ENCODE results near the gene C19orf81. TPM values are rescaled to one million over a fixed set of nuclear protein-coding genes. Genes with fewer than 3 reads are reported as not detected.

Gene C19orf81
- total and polyA plus RNA-seq, 2 donors (not counting 3 experiments of a cell fraction or from before 2014, with no cell fraction given): 0.79 to 2.5 TPM

DNA sequence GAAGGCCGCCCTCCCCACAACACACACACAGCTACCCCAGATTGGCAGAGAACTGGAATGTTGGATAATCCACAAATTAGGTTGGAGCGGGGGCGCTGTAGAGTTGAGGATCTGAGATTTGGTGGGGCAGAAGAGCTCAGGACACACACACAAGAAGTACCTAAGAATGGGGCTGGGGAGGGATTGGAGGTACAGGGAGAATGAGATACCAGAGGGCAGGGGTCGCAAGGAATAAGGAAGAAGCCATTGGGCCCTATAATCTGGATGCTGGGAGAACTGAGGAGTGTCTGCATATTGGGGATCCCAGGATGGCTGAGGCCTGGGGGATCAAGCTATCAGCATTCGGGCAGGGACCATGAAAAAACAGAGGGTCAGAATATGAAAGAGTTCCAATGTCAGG is 21.1 kb upstream of the C19orf81 start:
- no peaks in the 10 kb centered on the region for H3K79me2 ChIP-seq (ENCODE audit: control insufficient read depth, insufficient read depth, low read length)
- H3K9ac ChIP-seq (replicated peaks; ENCODE audit: extremely low read depth, insufficient read depth, low read length): no peak overlapping the region
- H3K4me1 ChIP-seq (ENCODE audit: control insufficient read depth, extremely low read depth, insufficient read depth, low read length): no peaks in the 10 kb centered on the region
- no peak overlapping the region for H3K4me2 ChIP-seq (ENCODE audit: insufficient read depth, low read length)
- ChIA-PET CTCF (no interaction called here), POLR2A (no interaction called here)
- intact Hi-C loops (cut with micrococcal nuclease): no loop called here
- no peaks in the 10 kb centered on the region for H3K27me3 ChIP-seq (ENCODE audit: control insufficient read depth in 2 of 2, insufficient read depth in 2 of 2, low read length in 2 of 2)
- H3K9me3 ChIP-seq (replicated peaks; ENCODE audit: control insufficient read depth, insufficient read depth, low read length): no peaks in the 10 kb centered on the region
- no peaks in the 10 kb centered on the region for H3K9me1 ChIP-seq (replicated peaks; ENCODE audit: control insufficient read depth, extremely low read depth, insufficient read depth, low read length)
- H3K36me3 ChIP-seq (ENCODE audit: control insufficient read depth in 2 of 2, extremely low read depth in 1 of 2, insufficient read depth in 2 of 2, low read length in 2 of 2): no peaks in the 10 kb centered on the region
- no TSS peak for BruUV-seq (replicated peaks)
- DNase-seq (ENCODE audit: low read depth, low spot score) (no peak), FAIRE-seq (no peak)
- no peak overlapping the region for H3K27ac ChIP-seq (ENCODE audit: insufficient read depth, low read depth, low read length)
- H4K20me1 ChIP-seq (replicated peaks; ENCODE audit: control insufficient read depth, extremely low read depth, insufficient read depth, low read length): no peaks in the 10 kb centered on the region
- dilution Hi-C loops (cut with MboI; ENCODE audit: extremely low pct_ligation_motif_present, low sequenced_read_pairs): no loop called here
- no peak overlapping the region for H2AFZ ChIP-seq (ENCODE audit: low read depth, low read length)
- H3K4me3 ChIP-seq (replicated peaks in 1 of 3; ENCODE audit: insufficient read depth in 1 of 3, low read depth in 1 of 3, low read length in 3 of 3): no peak overlapping the region
- TF ChIP-seq MYC (IDR thresholded peaks at IDR 0.05; ENCODE audit: low read depth, low read length): no peak
- no peak for TF ChIP-seq POLR2AphosphoS5 (IDR thresholded peaks at IDR 0.05; ENCODE audit: insufficient read depth, low read depth, low read length)
- TF ChIP-seq EZH2 (IDR thresholded peaks at IDR 0.05; ENCODE audit: borderline replicate concordance, low read depth, low read length, severe bottlenecking): no peak
- TF ChIP-seq, protein P1, sequence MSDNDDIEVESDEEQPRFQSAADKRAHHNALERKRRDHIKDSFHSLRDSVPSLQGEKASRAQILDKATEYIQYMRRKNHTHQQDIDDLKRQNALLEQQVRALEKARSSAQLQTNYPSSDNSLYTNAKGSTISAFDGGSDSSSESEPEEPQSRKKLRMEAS (IDR thresholded peaks at IDR 0.05; ENCODE audit: insufficient read depth, insufficient read length): no peak
- no peak for TF ChIP-seq FOS (IDR thresholded peaks at IDR 0.05; ENCODE audit: borderline replicate concordance, insufficient read depth, low read length)
- TF ChIP-seq JUN (IDR thresholded peaks at IDR 0.05; ENCODE audit: borderline replicate concordance, insufficient read depth, insufficient read length, low read depth): no peak
- TF ChIP-seq GATA2 (IDR thresholded peaks at IDR 0.05; ENCODE audit: insufficient read depth, insufficient read length, low read depth, low read length): no peak
- no peak for TF ChIP-seq CTCF (IDR thresholded peaks at IDR 0.05; ENCODE audit: extremely low read depth in 1 of 2, insufficient read depth in 1 of 2, low read depth in 1 of 2, low read length in 2 of 2)
- no peak for TF ChIP-seq POLR2A (IDR thresholded peaks at IDR 0.05; ENCODE audit: low read depth, low read length)

All from endothelial cell of umbilical vein (primary cell).